Astrocyte (in vitro differentiated cells and primary cell): Measurements from ENCODE around the gene NR5A2. TPM values are rescaled to one million over a fixed set of nuclear protein-coding genes. Genes with fewer than 3 reads are reported as not detected.

Experiments used
- DNase-seq: peaks from one replicate; pipeline ENCODE4 v3.0.0-alpha.2; 2010; ENCODE audit warnings: low read depth
- FAIRE-seq: peaks from 2 replicates; lab custom pipeline; 2011; peaks lifted over from hg19 to GRCh38; lab: Jason Lieb, UNC
- H2AFZ ChIP-seq: 2 replicates; pipeline ENCODE4 v1.6.0; 2012; ENCODE audit warnings: low read depth, low read length, inconsistent platforms
- H3K27ac ChIP-seq: 2 replicates; pipeline ENCODE4 v1.5.1; 2011; ENCODE audit warnings: low read depth, low read length, inconsistent platforms
- H3K27me3 ChIP-seq: 2 replicates; pipeline ENCODE4 v1.6.0; 2011; ENCODE audit warnings: low read length, inconsistent platforms; ENCODE audit not compliant: insufficient read depth
- H3K36me3 ChIP-seq: 2 replicates; pipeline ENCODE4 v1.5.1; 2011; ENCODE audit warnings: low read length, inconsistent platforms; ENCODE audit not compliant: insufficient read depth
- H3K4me1 ChIP-seq: 2 replicates; pipeline ENCODE4 v1.5.1; 2011; ENCODE audit warnings: low read length, inconsistent platforms; ENCODE audit not compliant: insufficient read depth
- H3K4me2 ChIP-seq: 2 replicates; pipeline ENCODE4 v1.6.0; 2012; ENCODE audit warnings: low read length, inconsistent platforms
- H3K4me3 ChIP-seq: 2 replicates; pipeline ENCODE4 v1.5.1; 2011; ENCODE audit warnings: low read depth, mild to moderate bottlenecking, low read length, inconsistent platforms; ENCODE audit not compliant: insufficient read depth
- H3K79me2 ChIP-seq: 2 replicates; pipeline ENCODE4 v1.6.0; 2012; ENCODE audit warnings: mild to moderate bottlenecking, low read length, inconsistent platforms; ENCODE audit not compliant: insufficient read depth
- H3K9ac ChIP-seq: 2 replicates; pipeline ENCODE4 v1.6.0; 2012; ENCODE audit warnings: mild to moderate bottlenecking, low read length, inconsistent platforms
- H3K9me3 ChIP-seq: 2 replicates; pipeline ENCODE4 v1.5.1; 2012; ENCODE audit warnings: low read depth, mild to moderate bottlenecking, low read length, inconsistent platforms; ENCODE audit not compliant: insufficient read depth
- H4K20me1 ChIP-seq: 2 replicates; pipeline ENCODE4 v1.6.0; 2012; ENCODE audit warnings: low read length, inconsistent platforms; ENCODE audit not compliant: insufficient read depth
- H3K27ac Mint-ChIP-seq: one replicate; pipeline ENCODE4 v1.8.0; 2021; ENCODE audit warnings: mild to moderate bottlenecking, mixed read lengths; ENCODE audit not compliant: unreplicated experiment
- H3K27me3 Mint-ChIP-seq: one replicate; pipeline ENCODE4 v1.8.0; 2021; ENCODE audit warnings: low read depth, mixed read lengths; ENCODE audit not compliant: unreplicated experiment
- H3K36me3 Mint-ChIP-seq: one replicate; pipeline ENCODE4 v1.8.0; 2021; ENCODE audit warnings: low read depth, mixed read lengths; ENCODE audit not compliant: unreplicated experiment
- H3K4me1 Mint-ChIP-seq: one replicate; pipeline ENCODE4 v1.8.0; 2021; ENCODE audit warnings: low read depth, mixed read lengths; ENCODE audit not compliant: unreplicated experiment
- H3K4me3 Mint-ChIP-seq: one replicate; pipeline ENCODE4 v1.8.0; 2021; ENCODE audit warnings: mild to moderate bottlenecking, moderate library complexity, mixed read lengths; ENCODE audit not compliant: unreplicated experiment
- H3K9me3 Mint-ChIP-seq: one replicate; pipeline ENCODE4 v1.8.0; 2021; ENCODE audit warnings: mild to moderate bottlenecking, mixed read lengths; ENCODE audit not compliant: unreplicated experiment
- CTCF ChIP-seq: IDR thresholded peaks from 2 replicates; pipeline ENCODE4 v1.5.1; 2011; ENCODE audit warnings: low read depth, mild to moderate bottlenecking, inconsistent platforms, low read length, moderate library complexity; ENCODE audit not compliant: insufficient read depth
- EZH2 ChIP-seq: IDR thresholded peaks from 2 replicates; pipeline ENCODE4 v1.6.1; 2012; ENCODE audit warnings: mild to moderate bottlenecking, low read length, inconsistent platforms; ENCODE audit not compliant: insufficient read depth
- total RNA-seq: library from RNA; stranded (reverse); gene quantifications from 2 replicates; pipeline ENCODE4 v1.2.1, GENCODE V29; 2021

The NR5A2 gene
- total RNA-seq, 1 donor from 2014 or later, result 0.39 TPM

- Mint-ChIP-seq H3K4me3 (no peak overlapping the region), H3K9me3 (no peaks in the 10 kb centered on the region), H3K27me3 (peaks cover 9% of the 10 kb centered on the region), H3K36me3 (no peaks in the 10 kb centered on the region), H3K4me1 (peaks cover 3% of the 10 kb centered on the region), H3K27ac (no peak overlapping the region)
- DNase-seq, result no peak
- Histone ChIP-seq H3K79me2 (no peaks in the 10 kb centered on the region), H3K4me1 (no peaks in the 10 kb centered on the region), H3K36me3 (no peaks in the 10 kb centered on the region), H3K9me3 (no peaks in the 10 kb centered on the region), H3K9ac (no peak overlapping the region), H3K27me3 (peaks cover 10% of the 10 kb centered on the region), H4K20me1 (no peaks in the 10 kb centered on the region), H2AFZ (no peak overlapping the region), H3K27ac (no peak overlapping the region), H3K4me2 (no peak overlapping the region), H3K4me3 (no peak overlapping the region)
- FAIRE-seq, result no peak
- TF ChIP-seq EZH2, result no peak
- TF ChIP-seq CTCF, result peak; percentile 9
Measured at GRCh38 chr1:200090252-200091159, 63.0 kb downstream of the NR5A2 start.

- H3K9me3 ChIP-seq, result no peaks in the 10 kb centered on the region
- H3K27ac Mint-ChIP-seq, result no peak overlapping the region
- no peaks in the 10 kb centered on the region for H3K9me3 Mint-ChIP-seq
- no peaks in the 10 kb centered on the region for H4K20me1 ChIP-seq
- H3K4me3 ChIP-seq, result no peak overlapping the region
- TF ChIP-seq CTCF (no peak), EZH2 (no peak)
- no peaks in the 10 kb centered on the region for H3K79me2 ChIP-seq
- no peak for FAIRE-seq
- no peak overlapping the region for H3K4me3 Mint-ChIP-seq
- no peak overlapping the region for H3K27ac ChIP-seq
- H3K4me1 Mint-ChIP-seq, result peaks cover 3% of the 10 kb centered on the region
- H3K27me3 Mint-ChIP-seq, result peaks cover 6% of the 10 kb centered on the region
- H3K4me1 ChIP-seq, result no peaks in the 10 kb centered on the region
- DNase-seq, result no peak
- H3K36me3 Mint-ChIP-seq, result no peaks in the 10 kb centered on the region
- H3K27me3 ChIP-seq, result peaks cover 8% of the 10 kb centered on the region
- H3K4me2 ChIP-seq, result no peak overlapping the region
- no peaks in the 10 kb centered on the region for H3K36me3 ChIP-seq
- H2AFZ ChIP-seq, result no peak overlapping the region
- H3K9ac ChIP-seq, result no peak overlapping the region
Measured at GRCh38 chr1:200095057-200095577, 67.6 kb downstream of the NR5A2 start.

GRCh38 chr1:200096774-200097173 is 69.3 kb downstream of the NR5A2 start:
- Histone ChIP-seq H2AFZ (no peak overlapping the region), H3K4me2 (no peak overlapping the region), H3K4me3 (no peak overlapping the region), H3K9me3 (no peaks in the 10 kb centered on the region), H3K36me3 (no peaks in the 10 kb centered on the region), H3K4me1 (no peaks in the 10 kb centered on the region), H3K9ac (no peak overlapping the region), H3K27me3 (peaks cover 3% of the 10 kb centered on the region), H4K20me1 (no peaks in the 10 kb centered on the region), H3K79me2 (no peaks in the 10 kb centered on the region), H3K27ac (no peak overlapping the region)
- Mint-ChIP-seq H3K4me3 (no peak overlapping the region), H3K27ac (no peak overlapping the region), H3K36me3 (no peaks in the 10 kb centered on the region), H3K4me1 (no peaks in the 10 kb centered on the region), H3K9me3 (no peaks in the 10 kb centered on the region), H3K27me3 (peaks cover 6% of the 10 kb centered on the region)
- no peak for DNase-seq
- no peak for TF ChIP-seq EZH2
- TF ChIP-seq CTCF, result no peak
- FAIRE-seq, result no peak
